Activated CD4-positive, alpha-beta memory T cell treated with anti-CD3 and anti-CD28 coated beads, Interleukin-2, amount 10 ng/mL, durations not matched to agents 7 days and 5 days (primary cell): ENCODE measurements around the gene SIL1. TPM values are rescaled to one million over a fixed set of nuclear protein-coding genes. Genes with fewer than 3 reads are reported as not detected.
A peak's percentile ranks its signal among the peaks of the same experiment; 100 is the strongest.

Experiments
- CTCF ChIA-PET: fragments of 350-600 bp; sonication (Branson Sonifier 250); formaldehyde crosslinking; loops from one replicate; lab custom pipeline; 2021; ENCODE audit warnings: antibody characterized with exemption, inconsistent platforms; lab: Charles Lee
- POLR2A ChIA-PET: fragments of 350-600 bp; sonication (Branson Sonifier 250); formaldehyde crosslinking; loops from one replicate; lab custom pipeline; 2021; ENCODE audit warnings: antibody characterized with exemption; lab: Charles Lee
- DNase-seq: peaks from one replicate; pipeline ENCODE4 v3.0.0-alpha.2; 2020
- H3K27ac Mint-ChIP-seq: one replicate; pipeline ENCODE4 v1.8.0; 2021; ENCODE audit warnings: mild to moderate bottlenecking, mixed read lengths
- H3K27me3 Mint-ChIP-seq: one replicate; pipeline ENCODE4 v1.8.0; 2021; ENCODE audit warnings: mixed read lengths
- H3K36me3 Mint-ChIP-seq: one replicate; pipeline ENCODE4 v1.8.0; 2021; ENCODE audit warnings: low read depth, mixed read lengths
- H3K4me1 Mint-ChIP-seq: one replicate; pipeline ENCODE4 v1.8.0; 2021; ENCODE audit warnings: mixed read lengths
- H3K4me3 Mint-ChIP-seq: one replicate; pipeline ENCODE4 v1.8.0; 2021; ENCODE audit warnings: mild to moderate bottlenecking, mixed read lengths
- H3K9me3 Mint-ChIP-seq: one replicate; pipeline ENCODE4 v1.8.0; 2021; ENCODE audit warnings: mixed read lengths
- total RNA-seq, 2 experiments: library from RNA; stranded (reverse); gene quantifications; one replicate each; pipeline ENCODE4 v1.2.3, GENCODE V29; 2021

SIL1 gene
- total RNA-seq, 2 experiments from 2014 or later, result 23.1 to 39.7 TPM

GRCh38 chr5:139215107-139215975 lies 17.2 kb upstream of the SIL1 start:
- Mint-ChIP-seq H3K27me3 (peaks cover 4% of the 10 kb centered on the region), H3K27ac (no peak overlapping the region), H3K36me3 (no peaks in the 10 kb centered on the region), H3K4me1 (no peaks in the 10 kb centered on the region), H3K9me3 (no peaks in the 10 kb centered on the region), H3K4me3 (no peak overlapping the region)
- no peak for DNase-seq
- CTCF ChIA-PET, result no interaction called here
- POLR2A ChIA-PET, result interaction anchor here (1.2 kb wide), 1 partner anchor 11 kb away, joined by 3 read pairs; no protein-coding TSS in a partner anchor

DNA sequence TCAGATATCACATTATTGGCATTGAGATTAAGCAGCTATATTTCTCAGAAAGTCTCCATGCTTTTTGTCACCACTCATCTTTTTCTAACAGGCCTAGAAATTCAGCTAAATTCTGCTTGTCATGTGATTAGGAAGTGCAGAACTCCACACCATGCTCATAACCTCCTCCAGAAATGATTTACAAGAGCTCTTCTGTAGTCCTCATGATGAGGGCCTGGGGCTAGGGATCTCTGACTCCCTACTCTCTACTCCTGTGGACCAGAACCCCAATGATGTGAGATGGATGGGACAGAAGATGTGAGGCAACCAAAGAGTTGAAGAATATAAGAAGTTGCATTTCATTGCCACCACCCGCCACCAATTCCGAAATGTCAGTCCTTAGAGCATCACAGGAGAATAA lies 16.5 kb upstream of the SIL1 start:
- Mint-ChIP-seq H3K27me3 (peaks cover 4% of the 10 kb centered on the region), H3K36me3 (no peaks in the 10 kb centered on the region), H3K4me3 (no peak overlapping the region), H3K4me1 (no peaks in the 10 kb centered on the region), H3K9me3 (no peaks in the 10 kb centered on the region), H3K27ac (no peak overlapping the region)
- ChIA-PET POLR2A (interaction anchor here (1.2 kb wide), 1 partner anchor 11 kb away, joined by 3 read pairs; no protein-coding TSS in a partner anchor), CTCF (no interaction called here)
- no peak for DNase-seq

DNA sequence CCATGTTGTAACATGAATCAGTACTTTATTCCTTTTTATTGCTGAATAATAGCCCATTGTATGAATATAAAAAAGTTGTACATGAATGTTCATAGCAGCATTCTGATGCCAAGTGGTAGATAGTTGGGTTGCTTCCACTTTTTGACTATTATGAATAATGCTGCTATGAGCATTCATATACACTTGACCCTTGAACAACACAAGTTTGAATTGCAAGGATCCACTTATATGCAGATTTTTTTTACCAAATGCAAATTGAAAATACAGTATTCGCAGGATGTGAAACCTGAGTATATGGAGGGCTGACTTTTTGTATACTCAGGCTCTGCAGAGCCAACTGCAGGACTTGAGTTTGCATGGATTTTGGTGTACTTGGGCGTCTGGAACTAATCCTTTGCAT lies 14.7 kb upstream of the SIL1 start:
- H3K36me3 Mint-ChIP-seq, result no peaks in the 10 kb centered on the region
- H3K27ac Mint-ChIP-seq, result no peak overlapping the region
- POLR2A ChIA-PET, result no interaction called here
- DNase-seq, result no peak
- H3K9me3 Mint-ChIP-seq, result no peaks in the 10 kb centered on the region
- CTCF ChIA-PET, result no interaction called here
- H3K4me1 Mint-ChIP-seq, result no peaks in the 10 kb centered on the region
- peaks cover 4% of the 10 kb centered on the region for H3K27me3 Mint-ChIP-seq
- H3K4me3 Mint-ChIP-seq, result no peak overlapping the region

- POLR2A ChIA-PET, result no interaction called here
- Mint-ChIP-seq H3K27me3 (peaks cover 4% of the 10 kb centered on the region), H3K9me3 (no peaks in the 10 kb centered on the region), H3K36me3 (no peaks in the 10 kb centered on the region), H3K4me1 (no peaks in the 10 kb centered on the region), H3K27ac (no peak overlapping the region), H3K4me3 (no peak overlapping the region)
- CTCF ChIA-PET, result no interaction called here
- DNase-seq, result no peak
Observed at GRCh38 chr5:139212486-139212885, 14.3 kb upstream of the SIL1 start.

DNA sequence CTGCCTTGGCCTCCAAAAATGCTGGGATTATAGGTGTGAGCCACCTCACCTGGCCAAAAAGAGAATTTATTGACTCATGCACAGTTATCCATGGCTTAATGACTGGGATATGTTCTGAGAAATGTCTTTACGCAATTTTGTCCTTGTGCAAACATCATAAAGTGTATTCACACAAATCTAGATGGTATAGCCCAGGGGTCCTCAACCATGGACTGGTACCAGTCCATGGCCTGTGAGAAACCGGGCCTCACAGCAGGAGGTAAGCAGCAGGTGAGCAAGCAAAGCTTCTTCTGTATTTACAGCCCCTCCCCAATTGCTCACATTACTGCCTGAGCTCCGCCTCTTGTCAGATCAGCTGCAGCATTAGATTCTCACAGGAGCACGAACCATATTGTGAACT lies 12.4 kb upstream of the SIL1 start:
- Mint-ChIP-seq H3K9me3 (no peaks in the 10 kb centered on the region), H3K27ac (no peak overlapping the region), H3K4me1 (no peaks in the 10 kb centered on the region), H3K36me3 (no peaks in the 10 kb centered on the region), H3K27me3 (peaks cover 4% of the 10 kb centered on the region), H3K4me3 (no peak overlapping the region)
- CTCF ChIA-PET, result no interaction called here
- DNase-seq, result no peak
- POLR2A ChIA-PET, result no interaction called here

DNA sequence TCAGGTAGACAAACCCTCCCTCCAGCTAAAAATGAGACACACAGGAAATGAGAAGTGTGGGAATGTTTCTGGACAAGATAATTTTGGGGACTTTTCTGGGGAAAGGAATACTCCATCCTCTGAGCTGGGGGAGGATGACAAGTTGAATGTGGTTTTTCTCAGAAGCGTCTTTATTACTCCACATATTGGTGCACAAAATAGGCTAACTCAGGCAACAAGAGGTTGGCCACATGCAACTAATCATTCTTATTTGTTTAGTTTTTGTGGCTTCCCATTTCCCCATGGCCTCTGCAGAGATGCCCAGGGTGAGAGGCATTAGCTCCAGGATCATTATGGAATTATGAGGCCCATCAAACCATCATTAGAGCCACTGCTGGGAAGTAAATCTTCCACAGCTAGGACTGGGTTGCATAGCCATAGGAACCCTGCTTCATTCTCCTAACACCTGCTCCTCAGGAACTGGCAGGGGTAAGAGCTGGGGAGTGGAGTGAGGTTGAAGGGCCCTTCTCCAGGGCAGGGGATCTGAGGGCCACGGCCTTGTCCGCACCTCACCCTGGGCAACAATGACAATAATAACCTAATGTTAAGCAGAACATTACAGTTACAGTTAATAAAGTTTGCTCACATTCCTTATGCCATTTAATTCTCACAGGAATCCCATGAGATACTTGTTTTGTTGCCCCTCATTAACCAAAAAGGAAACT lies 9.3 kb upstream of the SIL1 start:
- Mint-ChIP-seq H3K9me3 (no peaks in the 10 kb centered on the region), H3K27me3 (no peaks in the 10 kb centered on the region), H3K4me3 (no peak overlapping the region), H3K4me1 (no peaks in the 10 kb centered on the region), H3K36me3 (no peaks in the 10 kb centered on the region), H3K27ac (no peak overlapping the region)
- no peak for DNase-seq
- CTCF ChIA-PET, result no interaction called here
- POLR2A ChIA-PET, result no interaction called here

DNA sequence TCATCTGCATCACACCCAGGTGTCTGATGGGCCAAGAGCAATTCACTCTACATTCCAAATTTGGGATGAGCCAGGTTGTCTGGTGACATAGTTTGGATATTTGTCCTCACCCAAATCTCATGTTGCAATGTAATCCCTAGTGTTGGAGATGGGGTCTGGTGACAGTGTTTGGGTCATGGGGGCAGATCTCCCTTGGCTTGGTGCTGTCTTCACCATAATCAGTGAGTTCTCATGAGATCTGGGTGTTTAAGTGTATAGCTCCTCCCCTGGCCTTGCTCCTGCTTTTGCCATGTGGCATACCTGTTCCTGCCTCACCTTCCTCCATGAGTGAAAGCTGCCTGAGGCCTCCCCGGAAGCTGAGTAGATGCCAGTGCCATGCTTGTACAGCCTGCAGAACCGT lies 7.4 kb upstream of the SIL1 start:
- Mint-ChIP-seq H3K27ac (no peak overlapping the region), H3K36me3 (no peaks in the 10 kb centered on the region), H3K27me3 (no peaks in the 10 kb centered on the region), H3K4me3 (no peak overlapping the region), H3K4me1 (no peaks in the 10 kb centered on the region), H3K9me3 (no peaks in the 10 kb centered on the region)
- POLR2A ChIA-PET, result no interaction called here
- no peak for DNase-seq
- CTCF ChIA-PET, result no interaction called here

GRCh38 chr5:139205124-139205523 lies 7.0 kb upstream of the SIL1 start:
- Mint-ChIP-seq H3K27ac (no peak overlapping the region), H3K27me3 (no peaks in the 10 kb centered on the region), H3K36me3 (no peaks in the 10 kb centered on the region), H3K4me1 (no peaks in the 10 kb centered on the region), H3K9me3 (no peaks in the 10 kb centered on the region), H3K4me3 (no peak overlapping the region)
- no peak for DNase-seq
- ChIA-PET CTCF (no interaction called here), POLR2A (no interaction called here)

GRCh38 chr5:139204196-139204595 lies 6.0 kb upstream of the SIL1 start:
- no peaks in the 10 kb centered on the region for H3K27me3 Mint-ChIP-seq
- no peaks in the 10 kb centered on the region for H3K9me3 Mint-ChIP-seq
- ChIA-PET CTCF (no interaction called here), POLR2A (interaction anchor here (1.2 kb wide), 1 partner anchor 10 kb away, joined by 3 read pairs; no protein-coding TSS in a partner anchor)
- H3K36me3 Mint-ChIP-seq, result no peaks in the 10 kb centered on the region
- H3K27ac Mint-ChIP-seq, result no peak overlapping the region
- no peak overlapping the region for H3K4me3 Mint-ChIP-seq
- no peaks in the 10 kb centered on the region for H3K4me1 Mint-ChIP-seq
- DNase-seq, result no peak

- H3K27me3 Mint-ChIP-seq, result no peaks in the 10 kb centered on the region
- POLR2A ChIA-PET, result interaction anchor here (0.6 kb wide), 2 partner anchors 280 to 623 kb away, joined by 3 to 4 read pairs; no protein-coding TSS in a partner anchor
- no peak for DNase-seq
- H3K36me3 Mint-ChIP-seq, result peaks cover 13% of the 10 kb centered on the region
- CTCF ChIA-PET, result interaction anchor here (0.7 to 0.9 kb wide), 3 partner anchors 252 to 438 kb away, joined by 3 to 4 read pairs (median 3); no protein-coding TSS in a partner anchor
- H3K4me1 Mint-ChIP-seq, result peaks cover 22% of the 10 kb centered on the region
- no peaks in the 10 kb centered on the region for H3K9me3 Mint-ChIP-seq
- H3K27ac Mint-ChIP-seq, result no peak overlapping the region
- no peak overlapping the region for H3K4me3 Mint-ChIP-seq
Observed at GRCh38 chr5:139199321-139199720, 1.2 kb upstream of the SIL1 start.

GRCh38 chr5:139196296-139196956 lies 1.7 kb downstream of the SIL1 start:
- Mint-ChIP-seq H3K36me3 (peaks cover 19% of the 10 kb centered on the region), H3K27me3 (no peaks in the 10 kb centered on the region), H3K27ac (peak overlapping the region; percentile 6), H3K4me1 (peaks cover 34% of the 10 kb centered on the region), H3K4me3 (peak overlapping the region; percentile 93), H3K9me3 (no peaks in the 10 kb centered on the region)
- POLR2A ChIA-PET, result no interaction called here
- CTCF ChIA-PET, result no interaction called here
- no peak for DNase-seq

GRCh38 chr5:139194486-139194885 lies 3.7 kb downstream of the SIL1 start:
- ChIA-PET POLR2A (interaction anchor here (1.6 kb wide), 1 partner anchor 100 kb away, joined by 3 read pairs; the partner anchor contains the start of gene MATR3), CTCF (no interaction called here)
- peaks cover 21% of the 10 kb centered on the region for H3K36me3 Mint-ChIP-seq
- H3K27me3 Mint-ChIP-seq, result no peaks in the 10 kb centered on the region
- H3K4me1 Mint-ChIP-seq, result peaks cover 39% of the 10 kb centered on the region
- DNase-seq, result no peak
- H3K27ac Mint-ChIP-seq, result no peak overlapping the region
- no peaks in the 10 kb centered on the region for H3K9me3 Mint-ChIP-seq
- H3K4me3 Mint-ChIP-seq, result no peak overlapping the region

DNA sequence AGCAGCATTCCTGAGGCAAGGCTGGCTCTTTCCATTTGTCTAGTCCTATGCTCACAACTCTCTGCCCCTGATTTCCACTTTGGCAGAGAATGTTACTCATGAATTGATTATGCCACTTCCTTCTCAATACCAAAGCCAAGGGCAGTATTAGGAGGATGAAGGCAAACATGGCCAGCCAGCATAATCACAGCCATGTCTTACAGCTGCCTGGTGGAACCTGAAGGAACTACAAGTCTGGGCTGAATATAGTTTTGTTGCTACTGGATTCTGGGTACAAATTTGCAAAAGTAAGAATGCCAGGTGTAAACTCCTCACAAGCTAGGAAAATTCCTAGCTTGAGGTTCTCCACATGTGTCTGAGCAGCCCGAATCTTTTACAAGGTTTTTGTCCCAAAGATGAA lies 4.2 kb downstream of the SIL1 start:
- no peaks in the 10 kb centered on the region for H3K9me3 Mint-ChIP-seq
- peaks cover 39% of the 10 kb centered on the region for H3K4me1 Mint-ChIP-seq
- no peak overlapping the region for H3K4me3 Mint-ChIP-seq
- CTCF ChIA-PET, result no interaction called here
- DNase-seq, result no peak
- H3K27me3 Mint-ChIP-seq, result no peaks in the 10 kb centered on the region
- H3K27ac Mint-ChIP-seq, result no peak overlapping the region
- peaks cover 21% of the 10 kb centered on the region for H3K36me3 Mint-ChIP-seq
- POLR2A ChIA-PET, result interaction anchor here (1.6 kb wide), 1 partner anchor 100 kb away, joined by 3 read pairs; the partner anchor contains the start of gene MATR3
